ENCODE measurements around the gene KNL1. TPM values are rescaled to one million over a fixed set of nuclear protein-coding genes. Genes with fewer than 3 reads are reported as not detected.
A peak's percentile ranks its signal among the peaks of the same experiment; 100 is the strongest.

The KNL1 gene
- total RNA-seq, 3 donors from 2014 or later, result 1.6 to 9.7 (median 3.1) TPM

DNA sequence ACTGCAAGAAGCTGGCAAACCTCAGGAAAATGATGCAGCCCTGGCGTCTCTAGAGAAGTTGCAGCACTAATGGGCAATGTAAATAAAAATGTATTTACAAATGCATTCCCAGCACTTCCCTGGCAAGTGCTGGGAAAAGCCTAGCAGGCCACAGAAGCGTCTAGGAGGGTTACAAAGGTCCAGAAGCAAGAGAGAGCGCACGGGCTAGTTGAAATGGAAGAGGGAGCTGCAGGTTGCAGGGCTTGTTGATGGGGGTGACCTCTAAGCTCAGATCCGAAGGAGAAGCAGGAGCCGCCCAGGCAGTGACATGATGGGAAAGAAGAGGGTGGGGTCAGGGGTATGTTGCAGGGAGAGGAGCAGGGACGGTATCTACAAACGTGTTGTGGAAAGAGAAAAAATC is 2.7 kb upstream of the KNL1 start:
- H3K9me3 ChIP-seq, result no peaks in the 10 kb centered on the region
- no peaks in the 10 kb centered on the region for H3K4me1 ChIP-seq (ENCODE audit: low read depth)
- intact Hi-C loops (cut with DNase I, micrococcal nuclease), result no loop called here
- no peak overlapping the region for H3K4me3 ChIP-seq
- H3K36me3 ChIP-seq (ENCODE audit: low read depth), result no peaks in the 10 kb centered on the region
- TF ChIP-seq, protein P1, sequence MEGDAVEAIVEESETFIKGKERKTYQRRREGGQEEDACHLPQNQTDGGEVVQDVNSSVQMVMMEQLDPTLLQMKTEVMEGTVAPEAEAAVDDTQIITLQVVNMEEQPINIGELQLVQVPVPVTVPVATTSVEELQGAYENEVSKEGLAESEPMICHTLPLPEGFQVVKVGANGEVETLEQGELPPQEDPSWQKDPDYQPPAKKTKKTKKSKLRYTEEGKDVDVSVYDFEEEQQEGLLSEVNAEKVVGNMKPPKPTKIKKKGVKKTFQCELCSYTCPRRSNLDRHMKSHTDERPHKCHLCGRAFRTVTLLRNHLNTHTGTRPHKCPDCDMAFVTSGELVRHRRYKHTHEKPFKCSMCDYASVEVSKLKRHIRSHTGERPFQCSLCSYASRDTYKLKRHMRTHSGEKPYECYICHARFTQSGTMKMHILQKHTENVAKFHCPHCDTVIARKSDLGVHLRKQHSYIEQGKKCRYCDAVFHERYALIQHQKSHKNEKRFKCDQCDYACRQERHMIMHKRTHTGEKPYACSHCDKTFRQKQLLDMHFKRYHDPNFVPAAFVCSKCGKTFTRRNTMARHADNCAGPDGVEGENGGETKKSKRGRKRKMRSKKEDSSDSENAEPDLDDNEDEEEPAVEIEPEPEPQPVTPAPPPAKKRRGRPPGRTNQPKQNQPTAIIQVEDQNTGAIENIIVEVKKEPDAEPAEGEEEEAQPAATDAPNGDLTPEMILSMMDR (IDR thresholded peaks at IDR 0.05), result no peak
- ATAC-seq, result no peak
- DNase-seq, result peak in 1 of 3 donors; percentile 30

DNA sequence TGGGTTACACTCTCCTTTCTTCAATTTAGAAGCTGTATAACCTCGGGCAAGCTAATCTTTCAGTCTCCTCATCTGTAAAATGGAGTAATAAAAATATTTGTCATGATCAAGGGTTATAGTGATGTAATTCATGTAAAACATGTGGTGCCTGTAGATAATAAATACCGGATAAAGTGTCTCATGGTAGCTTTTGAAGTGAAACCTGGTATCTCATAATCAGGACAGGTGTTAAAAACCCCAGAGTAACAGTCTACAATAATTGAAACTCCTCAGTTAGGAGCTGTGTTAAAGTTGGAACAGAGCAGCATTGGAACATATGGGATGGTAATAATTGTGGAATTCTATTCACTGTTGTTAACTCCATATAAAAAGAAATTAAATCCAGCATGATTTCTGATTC is 884 bp upstream of the KNL1 start:
- TF ChIP-seq, protein P1 (IDR thresholded peaks at IDR 0.05), result no peak
- H3K4me3 ChIP-seq, result no peak overlapping the region
- no peaks in the 10 kb centered on the region for H3K4me1 ChIP-seq (ENCODE audit: low read depth)
- no peaks in the 10 kb centered on the region for H3K36me3 ChIP-seq (ENCODE audit: low read depth)
- DNase-seq (no peak), ATAC-seq (no peak)
- H3K9me3 ChIP-seq, result no peaks in the 10 kb centered on the region
- intact Hi-C loops (cut with DNase I, micrococcal nuclease), result no loop called here

DNA sequence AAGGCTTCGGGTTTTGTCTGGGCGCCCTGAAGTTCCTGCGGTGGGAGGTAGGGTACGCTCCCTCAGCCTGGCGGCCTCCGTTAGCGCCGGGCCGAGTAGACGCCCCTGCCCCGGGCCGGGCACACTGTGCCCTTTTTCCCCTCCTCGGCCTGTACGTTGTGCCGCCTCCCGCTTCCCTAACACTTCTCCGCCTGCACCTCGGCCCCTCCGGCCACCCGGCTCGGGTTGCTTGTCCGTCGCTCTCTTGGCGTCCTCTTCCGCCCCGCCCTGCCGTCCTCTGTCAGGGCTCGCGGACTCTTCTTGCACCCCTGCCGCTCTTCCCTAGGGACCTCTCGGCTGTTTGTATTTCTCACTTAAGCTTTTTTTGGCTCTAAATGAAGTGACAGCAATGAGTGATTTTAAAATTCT is 384 bp downstream of the KNL1 start:
- intact Hi-C loops (cut with DNase I, micrococcal nuclease), result no loop called here
- no peaks in the 10 kb centered on the region for H3K36me3 ChIP-seq (ENCODE audit: low read depth)
- no peaks in the 10 kb centered on the region for H3K9me3 ChIP-seq
- no peaks in the 10 kb centered on the region for H3K4me1 ChIP-seq (ENCODE audit: low read depth)
- ATAC-seq, result peak; percentile 76
- H3K4me3 ChIP-seq, result peak overlapping the region; percentile 36
- DNase-seq, result peak; percentile 73 to 80 (median 79)
- TF ChIP-seq, protein P1 (IDR thresholded peaks at IDR 0.05), result no peak

DNA sequence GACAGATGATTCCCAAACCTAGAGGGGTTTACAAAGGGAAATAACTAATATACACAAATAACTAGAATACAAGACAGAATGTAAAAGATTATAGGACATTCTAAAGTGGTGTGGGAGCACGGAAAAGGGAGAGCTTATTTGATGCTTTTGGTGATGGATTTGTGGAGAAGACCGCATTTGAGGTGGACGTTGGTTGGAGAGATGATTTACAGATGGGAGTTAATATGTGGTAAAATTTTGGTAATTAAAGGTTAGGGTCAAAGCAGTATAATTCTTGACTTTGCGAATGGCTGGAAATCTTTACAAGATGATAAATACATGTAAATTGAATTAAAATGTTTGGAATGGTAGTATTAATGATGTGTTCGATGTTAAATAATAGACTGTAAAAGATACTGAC is 1.2 kb downstream of the KNL1 start:
- Histone ChIP-seq H3K9me3 (no peaks in the 10 kb centered on the region), H3K4me3 (no peak overlapping the region), H3K36me3 (ENCODE audit: low read depth) (no peaks in the 10 kb centered on the region), H3K4me1 (ENCODE audit: low read depth) (no peaks in the 10 kb centered on the region)
- no peak for ATAC-seq
- intact Hi-C loops (cut with DNase I, micrococcal nuclease), result no loop called here
- TF ChIP-seq, protein P1 (IDR thresholded peaks at IDR 0.05), result no peak
- no peak for DNase-seq

DNA sequence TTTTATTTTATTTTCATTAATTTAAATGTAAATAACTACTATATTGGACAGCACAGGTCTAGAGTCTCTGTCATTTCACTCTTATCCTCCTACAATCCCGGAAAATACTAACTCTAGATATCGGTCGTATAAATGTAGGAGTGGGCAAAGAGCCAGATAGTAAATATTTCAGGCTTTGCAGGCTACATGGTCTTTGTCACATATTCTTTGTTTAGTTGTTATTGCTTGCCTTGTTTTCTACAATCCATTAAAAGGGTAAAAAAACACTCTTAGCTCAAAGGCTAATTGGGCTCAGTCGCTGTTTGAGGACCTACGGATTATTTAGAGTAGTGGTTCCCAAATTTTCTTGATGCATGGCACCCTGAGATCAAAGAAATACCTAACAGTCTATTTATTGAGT is 1.7 kb downstream of the KNL1 start:
- Histone ChIP-seq H3K36me3 (ENCODE audit: low read depth) (no peaks in the 10 kb centered on the region), H3K9me3 (no peaks in the 10 kb centered on the region), H3K4me3 (no peak overlapping the region), H3K4me1 (ENCODE audit: low read depth) (no peaks in the 10 kb centered on the region)
- ATAC-seq (no peak), DNase-seq (no peak)
- intact Hi-C loops (cut with DNase I, micrococcal nuclease), result no loop called here
- TF ChIP-seq, protein P1 (IDR thresholded peaks at IDR 0.05), result no peak

DNA sequence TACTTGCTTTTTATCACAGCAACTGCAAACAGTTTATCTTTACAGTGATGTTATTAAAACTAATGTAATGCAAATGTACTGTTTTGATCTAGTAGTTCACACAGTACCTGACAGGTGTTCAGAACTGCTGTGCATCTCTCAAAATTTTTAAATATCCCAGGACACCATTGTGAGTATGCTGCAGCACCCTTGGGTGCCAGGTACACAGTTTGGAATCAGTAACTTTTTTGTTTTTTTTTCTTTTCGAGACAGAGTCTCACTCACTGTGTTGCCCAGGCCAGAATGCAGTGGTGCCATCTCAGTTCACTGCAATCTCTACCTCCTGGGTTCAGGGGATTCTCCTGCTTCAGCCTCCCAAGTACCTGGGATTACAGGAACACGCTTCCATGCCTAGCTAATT is 3.0 kb downstream of the KNL1 start:
- intact Hi-C loops (cut with DNase I, micrococcal nuclease), result no loop called here
- TF ChIP-seq, protein P1 (IDR thresholded peaks at IDR 0.05), result no peak
- H3K36me3 ChIP-seq (ENCODE audit: low read depth), result no peaks in the 10 kb centered on the region
- DNase-seq (no peak), ATAC-seq (no peak)
- H3K4me3 ChIP-seq, result no peak overlapping the region
- H3K9me3 ChIP-seq, result no peaks in the 10 kb centered on the region
- H3K4me1 ChIP-seq (ENCODE audit: low read depth), result no peaks in the 10 kb centered on the region
